OCI-LY1 (cell line): ENCODE data around the gene B3GALT6.
A peak's percentile ranks its signal among the peaks of the same experiment; 100 is the strongest.

ENCODE experiments used
- H2AFZ ChIP-seq: fragments of 200-600 bp; sonication (generic), shearing (Covaris generic); 2 replicates; pipeline ENCODE4 v1.6.0; 2014; ENCODE audit warnings: antibody characterized with exemption, mild to moderate bottlenecking, low read length
- H3F3A ChIP-seq: fragments of 200-600 bp; sonication (generic), shearing (Covaris generic); 2 replicates; pipeline ENCODE4 v1.6.0; 2014; ENCODE audit warnings: mild to moderate bottlenecking, antibody characterized with exemption, low read length, moderate library complexity; ENCODE audit not compliant: insufficient read depth
- H3K27ac ChIP-seq: fragments of 200-600 bp; sonication (generic); 2 replicates; pipeline ENCODE4 v1.5.1; 2014; ENCODE audit warnings: low read length, mixed run types, mild to moderate bottlenecking, low read depth; ENCODE audit not compliant: poor library complexity, severe bottlenecking
- H3K27me3 ChIP-seq: fragments of 200-600 bp; sonication (generic); 2 replicates; pipeline ENCODE4 v1.6.0; 2014; ENCODE audit warnings: antibody characterized with exemption, mild to moderate bottlenecking, low read length, moderate library complexity; ENCODE audit not compliant: insufficient read depth
- H3K36me3 ChIP-seq: fragments of 200-600 bp; sonication (generic); 2 replicates; pipeline ENCODE4 v1.6.1; 2014; ENCODE audit warnings: mild to moderate bottlenecking, antibody characterized with exemption, low read length, moderate library complexity, mixed read lengths; ENCODE audit not compliant: insufficient read depth
- H3K4me1 ChIP-seq: fragments of 200-600 bp; sonication (generic); 2 replicates; pipeline ENCODE4 v1.5.1; 2014; ENCODE audit warnings: mild to moderate bottlenecking, low read length, moderate library complexity; ENCODE audit not compliant: insufficient read depth, severe bottlenecking
- H3K4me2 ChIP-seq: fragments of 200-600 bp; sonication (generic), shearing (Covaris generic); 2 replicates; pipeline ENCODE4 v1.6.1; 2014; ENCODE audit warnings: low read length
- H3K4me3 ChIP-seq: fragments of 200-600 bp; sonication (generic); 2 replicates; pipeline ENCODE4 v1.5.1; 2014; ENCODE audit warnings: low read length, low read depth, mild to moderate bottlenecking, mixed read lengths; ENCODE audit not compliant: poor library complexity, severe bottlenecking
- H3K79me2 ChIP-seq: fragments of 200-600 bp; shearing (Covaris generic); 2 replicates; pipeline ENCODE4 v1.6.1; 2016; ENCODE audit warnings: mixed run types, low read length, mixed read lengths; ENCODE audit not compliant: insufficient read depth
- H3K9ac ChIP-seq: fragments of 200-600 bp; sonication (generic), shearing (Covaris generic); 2 replicates; pipeline ENCODE4 v1.6.1; 2014; ENCODE audit warnings: mild to moderate bottlenecking, low read length, mixed read lengths
- H3K9me2 ChIP-seq: fragments of 200-600 bp; sonication (generic), shearing (Covaris generic); 2 replicates; pipeline ENCODE4 v1.6.1; 2014; ENCODE audit warnings: low read depth, mild to moderate bottlenecking, low read length, mixed read lengths
- H3K9me3 ChIP-seq: fragments of 200-600 bp; shearing (Covaris generic); 2 replicates; pipeline ENCODE4 v1.6.1; 2014; ENCODE audit warnings: low read length, mixed read lengths
- H4K20me1 ChIP-seq: fragments of 200-600 bp; sonication (generic), shearing (Covaris generic); 2 replicates; pipeline ENCODE4 v1.6.0; 2016; ENCODE audit warnings: mild to moderate bottlenecking, low read length; ENCODE audit not compliant: insufficient read depth
- EZH2 ChIP-seq: fragments of 200-600 bp; sonication (generic), shearing (Covaris generic); IDR thresholded peaks from 2 replicates; pipeline ENCODE4 v1.8.0; 2017; ENCODE audit warnings: borderline replicate concordance, mixed run types, mild to moderate bottlenecking, antibody characterized with exemption, low read length, moderate library complexity, mixed read lengths
- TF ChIP-seq, protein P1 (sequence below): fragments of 200-600 bp; sonication (generic), shearing (Covaris generic); IDR thresholded peaks from 2 replicates; pipeline ENCODE4 v1.5.1; 2017; ENCODE audit warnings: mild to moderate bottlenecking, antibody characterized with exemption, low read length, moderate library complexity, mixed read lengths

The B3GALT6 gene

DNA sequence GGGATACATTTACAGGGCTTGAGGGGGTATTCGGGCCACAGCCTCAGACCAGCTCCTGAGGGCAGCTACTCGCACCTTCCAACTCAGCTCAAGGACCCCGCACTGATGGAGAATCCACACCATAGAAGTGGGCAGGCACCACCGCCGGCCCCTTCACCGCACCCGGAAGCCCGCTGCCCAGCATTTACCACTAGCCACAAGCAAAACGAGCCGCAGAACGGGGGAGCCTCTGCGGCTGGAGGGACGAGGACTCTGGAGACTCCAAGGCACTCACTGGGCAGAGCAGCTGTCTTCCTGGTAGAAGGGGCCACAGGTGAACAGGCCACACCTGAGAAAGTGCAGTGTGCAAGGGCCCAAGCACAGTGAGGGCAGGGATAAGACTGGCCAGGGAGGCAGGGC is 36.2 kb downstream of the B3GALT6 start:
- no peak overlapping the region for H3K4me3 ChIP-seq
- no peak overlapping the region for H3K9ac ChIP-seq
- H3K27ac ChIP-seq = no peak overlapping the region
- H2AFZ ChIP-seq = no peak overlapping the region
- H3K36me3 ChIP-seq = peaks cover 52% of the 10 kb centered on the region
- no peaks in the 10 kb centered on the region for H3K27me3 ChIP-seq
- TF ChIP-seq, protein P1, sequence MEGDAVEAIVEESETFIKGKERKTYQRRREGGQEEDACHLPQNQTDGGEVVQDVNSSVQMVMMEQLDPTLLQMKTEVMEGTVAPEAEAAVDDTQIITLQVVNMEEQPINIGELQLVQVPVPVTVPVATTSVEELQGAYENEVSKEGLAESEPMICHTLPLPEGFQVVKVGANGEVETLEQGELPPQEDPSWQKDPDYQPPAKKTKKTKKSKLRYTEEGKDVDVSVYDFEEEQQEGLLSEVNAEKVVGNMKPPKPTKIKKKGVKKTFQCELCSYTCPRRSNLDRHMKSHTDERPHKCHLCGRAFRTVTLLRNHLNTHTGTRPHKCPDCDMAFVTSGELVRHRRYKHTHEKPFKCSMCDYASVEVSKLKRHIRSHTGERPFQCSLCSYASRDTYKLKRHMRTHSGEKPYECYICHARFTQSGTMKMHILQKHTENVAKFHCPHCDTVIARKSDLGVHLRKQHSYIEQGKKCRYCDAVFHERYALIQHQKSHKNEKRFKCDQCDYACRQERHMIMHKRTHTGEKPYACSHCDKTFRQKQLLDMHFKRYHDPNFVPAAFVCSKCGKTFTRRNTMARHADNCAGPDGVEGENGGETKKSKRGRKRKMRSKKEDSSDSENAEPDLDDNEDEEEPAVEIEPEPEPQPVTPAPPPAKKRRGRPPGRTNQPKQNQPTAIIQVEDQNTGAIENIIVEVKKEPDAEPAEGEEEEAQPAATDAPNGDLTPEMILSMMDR = no peak
- TF ChIP-seq EZH2 = no peak
- no peak overlapping the region for H3K4me2 ChIP-seq
- H3K9me2 ChIP-seq = no peaks in the 10 kb centered on the region
- no peaks in the 10 kb centered on the region for H4K20me1 ChIP-seq
- no peaks in the 10 kb centered on the region for H3K9me3 ChIP-seq
- peaks cover 21% of the 10 kb centered on the region for H3K4me1 ChIP-seq
- H3F3A ChIP-seq = no peaks in the 10 kb centered on the region
- peaks cover 38% of the 10 kb centered on the region for H3K79me2 ChIP-seq

DNA sequence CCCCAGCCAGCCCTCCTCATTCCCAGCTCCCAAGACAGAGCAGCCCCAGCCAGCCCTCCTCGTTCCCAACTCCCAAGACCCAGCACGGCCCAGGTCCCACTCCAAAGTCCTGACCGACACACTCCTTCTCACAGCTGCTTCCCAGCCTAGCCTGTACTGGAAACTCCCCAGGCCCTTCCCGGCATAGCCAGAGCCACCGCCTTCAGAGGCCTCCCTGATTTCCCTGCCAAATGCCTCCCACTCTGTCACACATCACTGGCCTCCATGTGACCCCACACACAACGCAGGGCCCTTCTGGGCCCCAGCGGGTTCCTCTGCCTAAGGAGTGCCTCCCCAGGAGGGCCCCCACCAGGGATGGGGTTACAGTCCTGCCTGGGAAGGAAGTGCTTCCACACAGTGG is 38.8 kb downstream of the B3GALT6 start:
- Histone ChIP-seq H3K9ac (no peak overlapping the region), H3K9me2 (no peaks in the 10 kb centered on the region), H3K27ac (no peak overlapping the region), H3K4me1 (peaks cover 28% of the 10 kb centered on the region), H3K79me2 (peaks cover 38% of the 10 kb centered on the region), H3K9me3 (no peaks in the 10 kb centered on the region), H3K4me3 (no peak overlapping the region), H2AFZ (no peak overlapping the region), H3K36me3 (peaks cover 38% of the 10 kb centered on the region), H3K4me2 (peak overlapping the region; percentile 27; the same call in 1 of the 2 replicates), H4K20me1 (no peaks in the 10 kb centered on the region), H3K27me3 (no peaks in the 10 kb centered on the region), H3F3A (no peaks in the 10 kb centered on the region)
- TF ChIP-seq, protein P1 = no peak
- no peak for TF ChIP-seq EZH2

- H3K4me1 ChIP-seq = peaks cover 28% of the 10 kb centered on the region
- TF ChIP-seq, protein P1 = no peak
- TF ChIP-seq EZH2 = no peak
- no peak overlapping the region for H3K27ac ChIP-seq
- peak overlapping the region; percentile 77 for H3K9ac ChIP-seq
- no peaks in the 10 kb centered on the region for H3F3A ChIP-seq
- peaks cover 38% of the 10 kb centered on the region for H3K79me2 ChIP-seq
- H3K4me2 ChIP-seq = peak overlapping the region; percentile 99
- H4K20me1 ChIP-seq = no peaks in the 10 kb centered on the region
- peak overlapping the region; percentile 81 for H3K4me3 ChIP-seq
- H3K9me2 ChIP-seq = no peaks in the 10 kb centered on the region
- no peaks in the 10 kb centered on the region for H3K27me3 ChIP-seq
- peaks cover 3% of the 10 kb centered on the region; the same call in 1 of the 2 replicates for H3K9me3 ChIP-seq
- H2AFZ ChIP-seq = no peak overlapping the region
- peaks cover 28% of the 10 kb centered on the region for H3K36me3 ChIP-seq
Measured at GRCh38 chr1:1272341-1273208, 40.5 kb downstream of the B3GALT6 start.
